Colonic mucosa (tissue), 4 donors: ENCODE data around the gene MRPL33. TPM values are rescaled to one million over a fixed set of nuclear protein-coding genes. Genes with fewer than 3 reads are reported as not detected.

Experiments
- DNase-seq: peaks from one replicate; pipeline ENCODE4 v3.0.0-alpha.2; 2020
- H3K27ac ChIP-seq: fragments of 200-600 bp; one replicate; pipeline ENCODE4 v1.8.0; 2021
- H3K27me3 ChIP-seq: fragments of 200-600 bp; one replicate; pipeline ENCODE4 v1.8.0; 2021
- H3K36me3 ChIP-seq: fragments of 200-600 bp; one replicate; pipeline ENCODE4 v1.8.0; 2021
- H3K4me1 ChIP-seq: fragments of 200-600 bp; one replicate; pipeline ENCODE4 v1.8.0; 2021; ENCODE audit warnings: mild to moderate bottlenecking
- H3K4me3 ChIP-seq: fragments of 200-600 bp; one replicate; pipeline ENCODE4 v1.8.0; 2021
- H3K9ac ChIP-seq, 2 donors: one replicate each; pipeline ENCODE4 v1.7.0; 2013; ENCODE audit warnings: control low read depth in 2 of 2, low read depth in 2 of 2, low read length in 2 of 2
- H3K9me3 ChIP-seq: fragments of 200-600 bp; one replicate; pipeline ENCODE4 v1.8.0; 2021
- intact Hi-C: fragments of 100-400 bp; cut with DNase I; formaldehyde crosslinking; loops from one replicate; pipeline ENCODE4 v1.14.1; 2022
- total RNA-seq, 2 donors: library from RNA; stranded (reverse); fragmentation: NEBNext Ultra II Directional in 1 of 2; extraction: Animal tissue kit (Norgen Biotek cat#: 25700) in 1 of 2; gene quantifications; one replicate each; pipeline ENCODE4 v1.2.1, GENCODE V29; 2021
- TF ChIP-seq, protein P1 (sequence below): fragments of 200-600 bp; IDR thresholded peaks from one replicate; pipeline ENCODE4 v1.8.0; 2022; ENCODE audit warnings: antibody characterized with exemption, mild to moderate bottlenecking
- donor health status: healthy.
- donor health status: DM: no; HTN: no; CAD: no.
- donor health status: DM: no; HTN: no; CAD: no.

MRPL33 gene
- total RNA-seq, 2 donors from 2014 or later, result 56.5 to 63.7 TPM

DNA sequence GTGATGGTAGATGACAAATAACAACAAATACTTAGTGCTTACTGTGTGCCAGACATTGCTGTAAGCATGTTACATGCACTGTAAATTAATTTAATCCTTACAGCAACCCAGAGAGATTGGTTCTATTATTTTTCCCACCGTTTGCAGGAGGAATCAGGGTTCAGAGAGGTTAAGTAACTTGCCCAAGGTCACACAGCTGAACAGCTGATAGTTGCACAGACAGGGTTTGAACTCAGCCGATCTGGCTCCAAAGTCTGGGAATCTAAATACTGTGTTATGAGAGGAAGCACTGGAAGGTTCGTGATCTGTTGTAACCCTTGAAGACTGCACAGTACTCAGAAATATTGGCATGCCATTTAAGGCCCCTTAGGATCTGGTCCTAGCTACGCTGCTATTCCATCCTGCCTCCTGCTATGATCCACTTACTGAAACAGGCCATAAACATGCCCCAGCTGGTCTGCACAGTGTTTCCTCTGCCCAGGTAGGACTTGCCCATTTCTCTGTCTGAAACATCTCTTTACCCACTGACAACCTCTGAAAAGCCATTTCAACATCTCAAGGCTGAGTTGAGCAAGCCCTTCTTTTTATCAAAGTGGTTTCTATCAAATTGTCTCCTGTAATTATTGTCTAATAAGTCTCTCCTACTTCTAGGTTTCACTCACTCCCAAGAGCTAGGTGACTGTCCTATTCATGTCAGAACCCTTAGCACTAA is 40.4 kb upstream of the MRPL33 start:
- Histone ChIP-seq H3K4me3 (no peak overlapping the region), H3K4me1 (no peaks in the 10 kb centered on the region), H3K9ac (no peak overlapping the region), H3K27ac (peak overlapping the region; percentile 27), H3K27me3 (no peaks in the 10 kb centered on the region), H3K9me3 (no peaks in the 10 kb centered on the region), H3K36me3 (no peaks in the 10 kb centered on the region)
- TF ChIP-seq, protein P1, sequence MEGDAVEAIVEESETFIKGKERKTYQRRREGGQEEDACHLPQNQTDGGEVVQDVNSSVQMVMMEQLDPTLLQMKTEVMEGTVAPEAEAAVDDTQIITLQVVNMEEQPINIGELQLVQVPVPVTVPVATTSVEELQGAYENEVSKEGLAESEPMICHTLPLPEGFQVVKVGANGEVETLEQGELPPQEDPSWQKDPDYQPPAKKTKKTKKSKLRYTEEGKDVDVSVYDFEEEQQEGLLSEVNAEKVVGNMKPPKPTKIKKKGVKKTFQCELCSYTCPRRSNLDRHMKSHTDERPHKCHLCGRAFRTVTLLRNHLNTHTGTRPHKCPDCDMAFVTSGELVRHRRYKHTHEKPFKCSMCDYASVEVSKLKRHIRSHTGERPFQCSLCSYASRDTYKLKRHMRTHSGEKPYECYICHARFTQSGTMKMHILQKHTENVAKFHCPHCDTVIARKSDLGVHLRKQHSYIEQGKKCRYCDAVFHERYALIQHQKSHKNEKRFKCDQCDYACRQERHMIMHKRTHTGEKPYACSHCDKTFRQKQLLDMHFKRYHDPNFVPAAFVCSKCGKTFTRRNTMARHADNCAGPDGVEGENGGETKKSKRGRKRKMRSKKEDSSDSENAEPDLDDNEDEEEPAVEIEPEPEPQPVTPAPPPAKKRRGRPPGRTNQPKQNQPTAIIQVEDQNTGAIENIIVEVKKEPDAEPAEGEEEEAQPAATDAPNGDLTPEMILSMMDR, result no peak
- DNase-seq, result no peak
- intact Hi-C loops, result no loop called here

DNA sequence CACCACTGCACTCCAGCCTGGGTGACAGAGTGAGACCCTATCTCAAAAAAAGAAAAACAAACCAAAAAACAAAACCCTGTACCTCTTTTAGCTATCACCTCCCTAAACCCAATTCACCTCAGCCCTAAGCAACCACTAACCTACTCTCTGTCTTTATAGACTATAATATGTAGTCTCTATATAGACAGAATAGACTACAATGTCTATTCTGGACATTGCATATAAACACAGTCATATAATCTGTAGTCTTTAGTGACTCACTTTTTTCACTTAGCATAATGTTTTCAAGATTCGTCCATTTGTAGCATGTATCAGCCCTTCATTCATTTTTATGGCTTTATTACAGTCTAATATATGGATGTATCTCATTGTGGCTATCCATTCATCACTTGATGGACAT is 37.2 kb upstream of the MRPL33 start:
- DNase-seq, result no peak
- Histone ChIP-seq H3K27ac (peak overlapping the region; percentile 66), H3K4me1 (peaks cover 7% of the 10 kb centered on the region), H3K9ac (no peak overlapping the region), H3K27me3 (no peaks in the 10 kb centered on the region), H3K4me3 (no peak overlapping the region), H3K9me3 (no peaks in the 10 kb centered on the region), H3K36me3 (no peaks in the 10 kb centered on the region)
- TF ChIP-seq, protein P1, result no peak
- intact Hi-C loops, result no loop called here

DNA sequence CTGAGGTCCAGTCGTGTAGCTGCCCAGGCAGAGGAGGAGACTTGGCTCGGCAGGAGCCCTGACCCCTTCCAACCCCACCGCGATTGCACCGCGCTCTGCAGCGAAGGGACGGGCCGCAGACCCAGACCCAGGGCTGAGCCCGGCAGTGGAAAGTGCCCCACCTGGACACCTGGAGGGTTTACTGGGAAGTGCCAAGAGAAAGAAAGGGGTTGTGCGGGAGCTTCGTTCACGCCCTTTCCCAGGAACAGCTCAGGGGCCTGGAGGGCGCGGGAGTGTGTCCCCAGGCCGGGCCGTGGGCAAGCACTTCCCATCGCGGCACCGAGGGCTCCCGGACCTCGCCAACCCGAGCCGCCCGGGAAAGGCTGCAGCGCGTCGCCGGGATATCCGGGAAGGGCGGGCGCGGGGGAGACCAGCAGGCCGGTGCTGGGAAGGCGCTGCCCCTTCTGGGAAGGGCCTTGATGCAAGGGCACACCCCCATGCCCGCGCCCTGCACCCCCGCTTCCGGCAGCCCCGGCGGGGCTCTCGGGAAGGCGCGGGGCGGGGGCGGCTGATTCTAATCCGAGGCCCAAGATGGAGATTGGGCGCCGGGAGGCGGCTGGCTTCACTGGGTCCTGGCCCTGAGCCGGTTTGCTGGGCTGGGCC is 36.1 kb upstream of the MRPL33 start:
- Histone ChIP-seq H3K4me1 (peaks cover 7% of the 10 kb centered on the region), H3K27ac (peak overlapping the region; percentile 66), H3K4me3 (peak overlapping the region; percentile 28), H3K36me3 (no peaks in the 10 kb centered on the region), H3K27me3 (no peaks in the 10 kb centered on the region), H3K9ac (peak overlapping the region; percentile 77 to 79), H3K9me3 (no peaks in the 10 kb centered on the region)
- intact Hi-C loops, result no loop called here
- DNase-seq, result peak; percentile 81
- TF ChIP-seq, protein P1, result no peak

DNA sequence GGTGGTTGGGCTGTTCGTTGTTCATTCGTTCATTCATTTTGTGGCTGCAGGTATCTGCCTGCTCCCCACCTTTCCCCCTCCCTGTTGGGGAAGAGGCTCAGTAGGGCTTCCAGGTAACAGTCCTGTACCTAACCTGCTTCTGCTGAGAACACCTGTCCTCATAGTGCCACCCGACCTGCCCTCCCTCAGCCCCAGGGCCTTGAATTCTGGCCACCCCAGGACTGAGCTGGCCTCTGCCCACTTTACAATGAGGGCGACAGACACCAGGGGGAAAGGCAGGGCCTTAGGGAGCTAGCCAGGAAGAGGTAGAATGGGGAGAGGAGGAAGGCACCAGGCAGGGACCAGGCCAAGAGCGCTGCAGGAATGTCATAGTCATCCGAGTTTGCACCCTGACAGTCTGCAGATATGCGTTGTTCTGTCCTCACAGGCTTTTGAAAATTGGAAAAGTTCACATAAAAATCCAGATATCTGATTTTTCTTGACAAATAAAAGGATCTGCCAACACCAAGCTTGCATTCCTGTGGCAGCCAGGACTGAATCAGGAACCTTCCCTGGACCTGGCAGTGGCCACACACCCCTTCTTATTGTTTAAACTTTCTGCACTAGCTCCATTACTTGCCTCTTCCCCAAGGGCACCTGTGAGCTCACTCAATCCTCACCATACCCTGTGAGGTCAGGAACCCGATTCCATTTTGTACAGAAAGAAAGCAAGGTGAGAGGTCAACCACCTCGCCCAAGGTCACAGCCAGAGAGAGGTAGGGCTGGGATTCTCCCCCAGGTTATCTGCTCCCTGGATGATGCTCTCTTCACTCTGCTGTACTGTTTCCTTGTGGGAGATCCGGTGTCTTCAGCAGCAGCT is 35.3 kb upstream of the MRPL33 start:
- no peak for DNase-seq
- H3K27ac ChIP-seq, result peak overlapping the region; percentile 66
- peak overlapping the region; percentile 28 for H3K4me3 ChIP-seq
- peaks cover 7% of the 10 kb centered on the region for H3K4me1 ChIP-seq
- H3K27me3 ChIP-seq, result no peaks in the 10 kb centered on the region
- intact Hi-C loops, result no loop called here
- H3K9me3 ChIP-seq, result no peaks in the 10 kb centered on the region
- TF ChIP-seq, protein P1, result no peak
- peak overlapping the region in 1 of 2 donors; percentile 46 for H3K9ac ChIP-seq
- no peaks in the 10 kb centered on the region for H3K36me3 ChIP-seq

DNA sequence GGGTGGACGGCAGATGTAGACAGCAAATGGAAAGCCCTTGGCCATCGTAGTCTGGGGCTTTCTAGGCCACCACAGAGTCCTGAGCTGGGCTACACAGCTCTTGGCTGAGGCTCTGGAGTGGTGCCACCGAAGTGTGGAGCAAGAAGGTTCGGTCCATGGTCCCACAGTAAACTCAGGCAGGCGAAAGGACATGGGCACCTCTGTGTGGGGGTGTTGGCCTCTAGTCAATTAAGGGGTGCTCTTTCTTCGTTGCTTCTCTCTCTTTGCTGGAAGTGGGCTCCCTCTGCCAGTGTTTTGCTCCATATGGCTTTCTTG is 34.7 kb upstream of the MRPL33 start:
- Histone ChIP-seq H3K4me1 (peaks cover 7% of the 10 kb centered on the region), H3K9ac (no peak overlapping the region), H3K9me3 (no peaks in the 10 kb centered on the region), H3K4me3 (no peak overlapping the region), H3K36me3 (no peaks in the 10 kb centered on the region), H3K27me3 (no peaks in the 10 kb centered on the region), H3K27ac (no peak overlapping the region)
- intact Hi-C loops, result no loop called here
- TF ChIP-seq, protein P1, result no peak
- no peak for DNase-seq
